T-helper 1 cell (primary cell): Measurements from ENCODE around the gene D2HGDH.
"Not testable (repeated sequence)": the region's sequence is repeated elsewhere in the genome, so short reads cannot be mapped to it uniquely, and the experiment has no call there.

Source experiments
- DNase-seq, 5 donors: peaks; one replicate each; pipeline ENCODE4 v3.0.0-alpha.2; 2012 to 2020

Gene D2HGDH

DNA sequence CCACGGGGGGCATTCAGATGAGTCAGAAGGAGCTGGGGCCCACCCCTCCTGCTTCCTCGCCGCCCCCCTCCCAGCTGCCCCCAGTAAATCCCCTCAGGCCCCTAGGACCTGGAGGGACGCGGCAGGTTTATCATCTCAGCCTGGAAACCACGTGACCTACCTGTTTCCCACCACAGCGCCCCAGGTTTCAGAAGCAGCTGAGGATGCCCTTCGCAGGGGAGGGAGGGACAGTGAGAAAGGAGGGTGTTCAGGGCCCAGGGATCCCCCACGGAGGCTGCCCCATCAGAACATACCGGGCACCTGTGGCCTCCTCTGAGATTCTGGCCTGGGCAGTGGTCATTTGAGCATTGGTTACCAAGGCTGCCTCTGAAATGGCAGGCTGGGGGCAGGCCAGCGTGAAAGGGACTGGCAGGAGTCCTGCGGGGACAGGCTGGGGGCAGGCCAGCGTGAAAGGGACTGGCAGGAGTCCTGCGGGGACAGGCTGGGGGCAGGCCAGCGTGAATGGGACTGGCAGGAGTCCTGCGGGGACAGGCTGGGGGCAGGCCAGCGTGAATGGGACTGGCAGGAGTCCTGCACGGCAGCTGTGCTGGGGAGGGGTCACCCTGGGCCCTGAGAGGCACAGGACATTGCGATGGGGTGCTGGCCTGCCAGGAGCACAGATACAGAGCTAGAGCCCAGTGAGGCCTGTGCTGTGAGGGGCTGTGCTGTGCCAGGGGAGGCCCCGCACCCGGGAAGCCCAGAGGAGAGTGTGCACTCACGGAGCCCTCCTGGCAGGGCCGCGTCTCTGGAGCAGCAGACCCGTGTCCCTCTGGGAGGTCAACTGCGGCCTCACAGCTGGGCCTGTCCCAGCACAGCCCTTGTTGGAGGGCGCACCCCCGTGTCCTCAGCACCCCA lies 76.1 kb downstream of the D2HGDH start:
- DNase-seq: no peak

- DNase-seq: no peak
Measured at GRCh38 chr2:241811201-241811951, 76.9 kb downstream of the D2HGDH start.

DNA sequence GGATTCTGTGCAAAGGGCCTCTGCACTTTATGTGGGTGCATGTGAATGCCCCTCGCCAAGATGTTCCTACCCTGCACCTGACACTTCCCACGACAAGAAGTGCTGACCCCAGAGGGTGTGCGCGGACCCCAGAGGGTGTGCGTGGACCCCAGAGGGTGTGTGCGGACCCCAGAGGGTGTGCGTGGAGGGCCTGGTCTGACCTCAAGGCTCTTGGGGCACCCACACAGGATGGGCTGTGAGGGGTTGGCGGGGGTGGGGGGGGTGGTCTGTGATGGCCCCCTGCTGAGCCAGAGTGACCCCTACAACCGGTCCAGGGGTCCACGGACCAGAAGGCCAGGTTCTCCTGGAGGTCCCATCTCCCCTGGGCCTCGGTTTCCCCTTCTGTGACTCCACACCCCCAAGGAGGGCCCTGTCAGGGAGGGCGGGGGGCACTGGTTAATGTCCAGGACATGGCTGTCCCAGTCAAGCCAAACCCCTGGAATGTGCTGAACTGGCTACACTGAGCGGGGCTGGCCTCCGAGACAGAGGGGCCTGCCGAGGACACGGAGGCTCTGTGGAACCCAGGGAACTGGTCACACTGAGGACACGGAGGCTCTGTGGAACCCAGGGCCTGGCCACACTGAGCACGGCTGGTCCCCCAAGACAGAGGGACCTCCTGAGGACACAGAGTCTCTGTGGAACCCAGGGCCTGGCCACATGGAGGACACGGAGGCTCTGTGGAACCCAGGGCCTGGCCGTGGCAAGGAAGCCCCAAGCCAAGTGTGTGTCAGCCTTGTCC lies 77.7 kb downstream of the D2HGDH start:
- DNase-seq: no peak

DNA sequence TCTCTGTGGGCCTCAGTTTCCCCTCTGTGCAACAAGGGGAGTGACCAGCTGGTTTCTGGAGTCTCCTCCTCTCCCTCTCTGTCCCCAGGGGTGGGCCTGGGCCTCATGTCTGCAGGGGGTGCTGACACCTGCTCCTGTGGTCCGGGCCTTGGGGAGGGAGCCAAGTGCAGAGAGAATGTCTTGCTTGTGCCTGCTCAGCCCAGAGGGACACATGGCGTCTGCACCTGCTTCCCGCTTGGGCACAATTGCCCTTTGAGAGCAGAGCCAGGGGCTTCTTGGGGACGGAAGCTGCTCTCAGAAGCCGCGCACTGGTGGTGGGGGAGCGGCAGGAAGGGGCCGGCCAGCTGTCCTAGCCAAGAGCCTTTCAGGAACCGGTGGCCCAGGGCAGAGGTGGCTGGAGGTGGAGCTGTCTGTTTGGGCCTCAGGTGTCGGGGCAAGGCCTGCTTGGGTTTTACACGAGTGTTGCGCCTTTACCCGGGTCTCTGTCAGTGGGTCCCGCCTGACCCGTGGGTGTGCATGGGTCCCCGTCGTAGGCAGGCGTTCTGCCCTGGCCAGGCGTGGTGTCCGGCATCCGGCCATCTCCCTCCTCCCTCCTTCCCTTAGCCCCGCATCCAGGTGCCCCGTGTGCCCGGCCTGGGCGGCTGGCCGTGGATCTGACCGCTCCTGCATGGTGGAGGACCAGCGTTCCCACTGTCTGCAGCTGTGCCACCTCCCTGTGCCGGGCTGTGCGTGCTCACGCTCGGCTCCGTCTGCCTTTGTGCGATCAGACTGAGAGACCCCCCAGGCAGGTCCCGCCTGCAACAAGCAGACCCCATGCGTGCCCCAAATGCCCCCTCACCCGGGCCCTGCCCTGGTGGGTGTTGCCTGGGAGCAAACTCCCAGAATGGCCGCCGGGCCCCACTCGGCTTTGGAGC lies 78.6 kb downstream of the D2HGDH start:
- no peak for DNase-seq

DNA sequence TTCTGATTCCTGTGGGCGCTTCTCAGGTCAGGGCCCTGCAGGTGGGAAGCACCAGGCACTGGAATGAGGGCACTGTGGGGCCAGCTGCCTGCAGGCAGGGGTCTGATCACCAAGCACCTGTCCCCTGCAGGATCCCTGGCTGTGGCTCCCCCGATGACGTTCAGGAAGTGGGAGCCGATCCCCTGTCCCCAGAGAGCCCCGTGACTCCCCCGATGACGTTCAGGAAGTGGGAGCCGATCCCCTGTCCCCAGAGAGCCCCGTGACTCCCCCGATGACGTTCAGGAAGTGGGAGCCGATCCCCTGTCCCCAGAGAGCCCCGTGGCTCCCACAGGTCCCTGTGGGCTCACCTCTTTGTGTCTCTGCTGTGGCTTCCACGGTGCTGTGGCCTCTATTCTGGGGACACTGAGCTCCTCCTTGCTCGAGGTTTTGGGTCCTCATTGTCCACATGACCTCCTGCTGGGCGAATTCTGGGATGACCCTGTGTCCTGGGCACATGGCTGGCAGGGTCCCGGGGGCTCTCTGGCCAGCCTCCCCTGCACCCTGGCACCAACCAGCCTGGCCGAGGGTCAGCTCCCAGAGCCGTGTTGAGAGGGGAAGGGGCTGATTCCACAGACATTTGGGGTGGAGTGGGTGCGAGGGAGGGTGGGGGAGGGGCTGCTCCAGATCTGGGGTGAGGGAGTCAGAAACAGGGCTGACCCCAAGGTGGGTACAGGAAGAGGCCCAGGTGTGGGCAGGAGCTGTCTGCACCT lies 79.4 kb downstream of the D2HGDH start:
- DNase-seq: peak in 1 of 5 donors; percentile 43

GRCh38 chr2:241814393-241814642 lies 79.9 kb downstream of the D2HGDH start:
- DNase-seq: no peak

DNA sequence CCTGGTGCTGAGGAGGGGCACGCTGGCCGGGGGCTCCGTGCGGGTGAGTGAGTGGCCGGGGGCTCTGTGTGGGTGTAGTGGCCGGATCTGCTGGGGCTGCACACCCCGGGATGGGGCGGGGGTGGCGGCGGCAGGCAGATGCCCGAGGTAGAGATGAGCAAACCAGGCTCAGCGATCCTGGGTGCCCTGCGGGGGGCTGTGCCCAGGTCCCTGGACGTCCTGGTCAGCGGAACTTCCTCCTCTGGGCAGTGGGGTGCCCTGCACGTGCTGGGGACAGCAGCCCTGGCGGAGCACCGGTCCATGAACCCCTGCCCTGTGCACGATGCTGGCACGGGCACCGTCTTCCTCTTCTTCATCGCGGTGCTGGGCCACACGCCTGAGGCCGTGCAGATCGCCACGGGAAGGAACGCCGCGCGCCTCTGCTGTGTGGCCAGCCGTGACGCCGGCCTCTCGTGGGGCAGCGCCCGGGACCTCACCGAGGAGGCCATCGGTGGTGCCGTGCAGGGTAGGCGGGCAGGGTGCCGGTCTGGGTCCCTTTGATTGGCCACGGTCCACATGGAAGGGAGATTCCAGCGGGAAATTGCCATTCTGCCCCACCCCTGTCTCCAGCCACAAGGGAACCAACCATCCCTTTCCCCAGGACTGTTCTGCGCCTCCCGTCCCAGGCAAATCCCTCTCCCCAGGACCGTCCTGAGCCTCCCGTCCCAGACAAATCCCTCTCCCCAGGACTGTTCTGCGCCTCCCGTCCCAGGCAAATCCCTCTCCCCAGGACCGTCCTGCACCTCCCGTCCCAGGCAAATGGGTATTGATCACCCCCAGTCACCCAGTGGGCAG lies 80.4 kb downstream of the D2HGDH start:
- no peak for DNase-seq

GRCh38 chr2:241815477-241816430 lies 81.3 kb downstream of the D2HGDH start:
- DNase-seq: no peak

- DNase-seq: no peak
Measured at GRCh38 chr2:241816431-241817121, 82.1 kb downstream of the D2HGDH start.

DNA sequence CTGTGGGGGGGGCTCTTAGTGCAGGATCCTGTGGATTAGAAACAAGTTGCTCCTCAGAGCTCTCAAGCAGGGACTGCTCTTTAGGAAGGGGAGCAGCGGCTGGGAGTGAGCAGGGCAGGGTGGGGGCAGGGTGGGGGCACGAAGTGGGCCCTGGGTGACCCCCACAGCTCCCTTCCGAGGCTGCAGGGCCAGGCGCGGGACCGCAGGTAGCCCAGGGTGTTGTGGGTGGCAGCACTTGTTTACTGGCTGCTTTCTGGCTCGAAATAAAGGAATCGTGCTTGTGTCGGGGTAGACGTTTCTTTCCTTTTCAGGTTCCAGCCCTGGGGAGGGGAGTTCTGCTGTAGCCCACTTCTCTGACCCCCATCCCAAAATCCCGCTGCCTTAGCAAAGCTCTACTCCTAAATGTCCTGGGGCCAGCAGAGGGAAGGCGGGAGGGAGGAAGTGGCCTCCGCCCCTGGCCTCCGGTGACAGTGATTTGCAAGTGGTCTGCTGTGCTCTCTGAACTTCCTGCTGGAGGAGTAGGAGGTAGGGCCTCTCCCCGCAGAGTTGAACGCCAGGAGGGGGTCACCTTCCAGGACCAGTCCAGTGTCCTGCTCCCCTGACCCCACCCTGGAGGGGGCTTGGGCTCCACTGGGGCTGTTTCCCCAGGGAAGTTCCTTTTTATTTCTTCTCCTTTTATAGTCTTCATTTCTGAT lies 82.8 kb downstream of the D2HGDH start:
- no peak for DNase-seq

- DNase-seq: not testable (repeated sequence)
Measured at GRCh38 chr2:241817821-241818215, 83.4 kb downstream of the D2HGDH start.
